Measurements from ENCODE around the gene TFEB. TPM values are rescaled to one million over a fixed set of nuclear protein-coding genes. Genes with fewer than 3 reads are reported as not detected.

TFEB gene
- total RNA-seq, 1 experiment from 2014 or later = 4.4 TPM

DNA sequence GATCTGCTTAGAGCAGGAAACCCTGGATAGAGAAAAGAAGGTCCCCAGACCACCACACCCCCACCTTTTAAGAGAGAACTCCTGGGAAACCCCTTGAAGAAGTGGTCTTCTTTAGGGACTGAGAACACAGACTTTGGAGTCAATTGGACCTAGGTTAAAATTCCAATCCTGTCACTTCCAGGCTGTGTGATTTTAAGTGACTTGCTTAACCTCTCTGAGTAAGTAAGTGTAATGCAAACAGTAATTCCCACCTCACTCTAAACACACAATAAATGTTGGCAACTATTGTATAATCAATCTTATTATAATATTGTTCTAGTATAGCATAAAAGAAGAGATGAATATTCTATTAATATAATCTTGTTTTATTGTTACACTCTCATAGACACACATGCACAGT lies 3.3 kb downstream of the TFEB start:
- H3K27me3 ChIP-seq = no peaks in the 10 kb centered on the region
- H3K9me3 ChIP-seq = no peaks in the 10 kb centered on the region
- no peaks in the 10 kb centered on the region for H3K36me3 ChIP-seq
- no peak overlapping the region for H3K4me3 ChIP-seq
- DNase-seq = no peak

DNA sequence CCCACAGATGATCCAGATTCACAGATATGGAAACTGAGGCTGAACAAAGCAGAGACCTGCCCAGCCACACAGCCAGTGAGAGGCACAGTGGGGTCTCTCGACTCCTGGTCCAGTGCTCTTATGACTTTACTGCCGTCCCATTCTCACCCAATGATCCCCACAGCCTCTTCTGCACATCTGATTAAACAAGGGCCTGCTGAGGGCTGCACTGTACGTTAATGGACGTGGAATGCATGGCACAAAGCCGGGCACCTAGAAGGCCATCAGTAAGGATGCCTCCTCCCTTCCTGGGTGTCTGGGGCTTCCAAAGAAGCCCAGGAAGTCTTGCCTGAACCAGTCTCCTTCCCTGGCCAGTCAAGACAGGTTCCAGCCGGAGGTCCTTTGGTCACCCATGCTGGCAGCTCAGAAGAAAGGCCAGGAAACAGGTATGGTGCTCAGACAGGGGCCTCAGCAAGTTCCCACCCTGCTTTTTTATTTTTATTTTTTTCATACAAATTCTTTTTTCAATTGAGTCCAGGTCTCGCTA lies 3.8 kb downstream of the TFEB start:
- no peak for DNase-seq
- Histone ChIP-seq H3K27me3 (no peaks in the 10 kb centered on the region), H3K4me3 (no peak overlapping the region), H3K36me3 (no peaks in the 10 kb centered on the region), H3K9me3 (no peaks in the 10 kb centered on the region)

DNA sequence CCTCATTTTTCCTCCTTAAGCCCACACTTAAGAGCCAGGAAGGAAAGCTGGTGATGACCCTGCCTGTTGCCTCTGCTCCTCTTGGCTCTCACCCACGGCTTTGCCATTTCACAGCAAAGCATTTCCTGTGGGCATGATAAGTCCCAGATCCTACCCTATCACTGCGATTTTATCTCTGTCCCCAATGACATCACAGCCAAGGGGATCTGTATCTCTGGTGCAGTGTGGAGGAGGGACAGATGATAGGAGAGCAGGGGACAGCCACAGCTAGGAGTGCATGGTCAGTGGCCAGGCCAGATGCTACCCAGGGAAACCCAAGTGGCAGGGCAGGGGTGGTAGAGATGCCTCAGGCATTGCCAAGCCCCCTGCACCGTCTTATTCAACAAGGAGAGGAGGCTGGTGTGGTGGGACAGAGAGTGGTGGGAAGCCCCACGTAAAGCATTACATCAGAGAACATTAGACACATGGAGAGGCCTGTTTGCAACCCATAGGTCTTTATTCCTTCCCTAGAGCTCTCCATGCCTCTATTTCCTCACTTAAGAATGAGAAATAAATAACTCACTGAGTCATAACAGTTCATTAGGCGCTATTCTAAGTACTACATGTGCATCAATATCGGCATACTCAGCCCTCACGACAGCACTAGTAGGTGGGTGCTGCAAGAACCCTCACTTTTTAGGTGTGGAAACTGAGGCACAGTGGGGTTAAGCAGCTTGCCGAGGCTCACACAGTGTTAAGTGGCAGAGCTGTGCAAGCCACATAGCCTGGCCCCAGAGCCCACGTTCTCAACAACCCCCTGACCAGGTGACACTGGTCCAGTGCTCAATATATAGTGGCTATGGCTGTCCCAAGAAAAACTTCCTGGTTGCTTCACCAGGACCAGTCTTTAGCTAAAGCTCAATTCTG lies 4.6 kb downstream of the TFEB start:
- no peak for DNase-seq
- no peaks in the 10 kb centered on the region for H3K27me3 ChIP-seq
- no peaks in the 10 kb centered on the region for H3K36me3 ChIP-seq
- no peaks in the 10 kb centered on the region for H3K9me3 ChIP-seq
- no peak overlapping the region for H3K4me3 ChIP-seq

DNA sequence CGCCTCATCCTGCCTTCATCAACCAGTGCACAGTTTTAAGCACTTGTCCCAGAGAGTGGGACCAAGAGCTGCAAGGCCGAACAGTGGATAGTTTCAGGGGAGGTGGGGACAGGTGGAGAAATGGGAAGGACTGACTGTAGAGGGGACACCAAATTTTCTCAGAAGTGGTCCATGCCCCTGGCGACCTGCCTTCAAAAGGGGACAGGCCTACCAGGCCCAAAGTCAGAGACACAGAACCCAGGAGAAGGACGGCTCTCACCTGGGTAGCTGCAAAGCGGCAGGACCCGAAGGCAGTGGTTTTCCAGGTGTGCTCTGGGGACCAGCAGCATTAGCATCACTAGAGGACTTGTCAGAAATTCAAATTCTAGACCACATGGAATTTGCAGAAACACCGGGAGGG lies 5.8 kb downstream of the TFEB start:
- no peaks in the 10 kb centered on the region for H3K36me3 ChIP-seq
- no peak for DNase-seq
- no peaks in the 10 kb centered on the region for H3K27me3 ChIP-seq
- H3K9me3 ChIP-seq = no peaks in the 10 kb centered on the region
- no peak overlapping the region for H3K4me3 ChIP-seq

DNA sequence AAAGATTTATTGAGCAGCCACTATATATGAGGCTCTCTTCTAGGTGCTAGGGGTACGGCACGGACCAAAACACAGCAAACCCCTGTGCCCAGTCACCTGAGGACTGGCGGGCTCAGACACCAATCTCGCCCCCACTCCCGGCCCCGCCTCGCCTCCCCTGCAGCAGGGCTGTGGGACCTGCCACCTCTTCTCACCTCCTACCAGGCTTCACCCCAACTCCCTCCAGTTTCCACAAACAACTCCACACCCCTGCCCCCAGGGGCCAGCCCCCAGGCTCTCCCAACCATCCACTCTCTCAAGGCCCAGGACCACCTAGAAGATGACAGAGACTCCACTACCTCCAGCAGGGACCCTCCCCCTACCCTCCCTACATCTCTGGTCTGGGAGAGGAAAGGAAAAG lies 6.5 kb downstream of the TFEB start:
- Histone ChIP-seq H3K4me3 (no peak overlapping the region), H3K9me3 (no peaks in the 10 kb centered on the region), H3K36me3 (no peaks in the 10 kb centered on the region), H3K27me3 (no peaks in the 10 kb centered on the region)
- DNase-seq = no peak

DNA sequence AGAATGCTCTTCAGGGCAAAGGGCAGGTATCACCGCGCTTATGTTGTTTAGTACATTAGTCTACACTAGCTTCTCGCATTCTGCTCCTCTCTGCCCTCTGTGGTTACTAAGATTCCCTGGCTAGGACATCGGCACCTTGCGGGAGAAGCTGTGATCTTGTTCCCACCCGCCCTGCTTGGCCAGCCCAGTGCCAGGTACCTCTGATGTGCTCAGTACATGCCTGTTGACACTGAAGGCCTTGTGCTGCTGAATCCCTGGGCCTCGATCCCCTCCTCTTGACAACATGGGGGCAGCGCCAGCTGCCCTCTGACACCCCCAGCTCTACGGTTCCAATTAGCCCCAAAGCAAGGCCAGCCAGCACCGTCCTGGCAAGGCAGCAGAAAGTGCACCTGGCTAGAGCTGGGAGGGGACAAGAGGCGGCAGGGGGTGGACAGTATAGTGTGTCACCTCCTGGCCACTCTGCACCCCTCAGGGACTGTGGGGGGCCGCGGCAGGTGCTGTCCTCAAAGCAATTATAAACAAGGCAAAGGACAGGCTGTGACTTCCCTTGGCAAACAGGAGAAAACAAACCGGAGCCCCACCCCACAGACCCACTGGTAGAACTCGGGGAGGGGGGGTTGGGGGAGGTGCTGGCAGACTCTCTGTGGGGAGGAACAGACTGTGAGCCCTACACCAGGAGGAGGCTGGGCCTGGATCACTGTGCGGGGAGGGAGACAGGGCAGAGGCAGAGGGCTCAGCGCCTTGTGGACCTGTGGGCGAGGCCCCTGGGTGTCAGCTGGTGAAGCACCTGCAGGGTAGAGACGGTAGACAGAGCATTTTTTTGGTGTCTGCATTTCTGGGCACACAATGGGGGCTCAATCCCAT lies 7.1 kb downstream of the TFEB start:
- Histone ChIP-seq H3K36me3 (no peaks in the 10 kb centered on the region), H3K27me3 (no peaks in the 10 kb centered on the region), H3K4me3 (no peak overlapping the region), H3K9me3 (no peaks in the 10 kb centered on the region)
- no peak for DNase-seq

DNA sequence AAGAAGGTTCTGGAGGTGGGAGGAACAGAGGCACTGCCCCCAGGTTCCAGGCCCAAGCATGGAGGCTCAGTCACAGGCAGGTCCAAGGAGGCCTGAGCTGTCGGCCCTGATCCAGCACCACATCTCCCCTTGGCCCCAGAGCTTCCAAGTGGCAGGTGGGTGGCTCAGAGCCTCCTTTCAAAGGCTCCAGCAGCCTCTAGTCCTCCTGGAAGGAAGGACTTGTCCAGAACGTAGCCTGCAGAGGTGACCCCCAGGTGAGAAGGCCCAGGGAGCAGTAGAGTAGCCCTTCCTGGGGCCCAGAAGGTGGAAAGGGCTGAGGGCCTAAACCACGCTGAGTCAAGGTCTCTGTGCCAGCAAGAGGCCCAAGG lies 7.7 kb downstream of the TFEB start:
- Histone ChIP-seq H3K27me3 (no peaks in the 10 kb centered on the region), H3K4me3 (no peak overlapping the region), H3K9me3 (no peaks in the 10 kb centered on the region), H3K36me3 (no peaks in the 10 kb centered on the region)
- DNase-seq = no peak

DNA sequence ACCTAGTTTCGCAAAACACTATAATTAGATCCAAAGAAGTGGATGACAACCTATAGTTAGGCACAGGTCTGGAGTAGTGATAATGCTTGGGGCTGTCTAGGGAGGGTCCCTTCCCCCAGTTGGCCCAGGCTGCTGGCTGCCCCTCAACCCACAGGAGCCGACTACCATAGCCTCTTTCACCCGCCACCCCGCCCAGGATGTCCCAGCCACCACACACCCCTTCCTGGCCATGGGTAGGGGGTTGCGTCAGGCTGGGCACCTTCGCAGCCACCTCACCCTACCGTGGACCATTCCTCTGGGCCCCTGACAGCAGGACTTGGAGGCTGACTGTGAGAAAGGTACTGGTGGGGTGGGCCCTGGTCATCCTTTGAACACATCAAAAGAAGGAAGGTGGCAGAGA lies 8.5 kb downstream of the TFEB start:
- H3K27me3 ChIP-seq = no peaks in the 10 kb centered on the region
- no peaks in the 10 kb centered on the region for H3K36me3 ChIP-seq
- no peak for DNase-seq
- H3K9me3 ChIP-seq = no peaks in the 10 kb centered on the region
- no peak overlapping the region for H3K4me3 ChIP-seq

DNA sequence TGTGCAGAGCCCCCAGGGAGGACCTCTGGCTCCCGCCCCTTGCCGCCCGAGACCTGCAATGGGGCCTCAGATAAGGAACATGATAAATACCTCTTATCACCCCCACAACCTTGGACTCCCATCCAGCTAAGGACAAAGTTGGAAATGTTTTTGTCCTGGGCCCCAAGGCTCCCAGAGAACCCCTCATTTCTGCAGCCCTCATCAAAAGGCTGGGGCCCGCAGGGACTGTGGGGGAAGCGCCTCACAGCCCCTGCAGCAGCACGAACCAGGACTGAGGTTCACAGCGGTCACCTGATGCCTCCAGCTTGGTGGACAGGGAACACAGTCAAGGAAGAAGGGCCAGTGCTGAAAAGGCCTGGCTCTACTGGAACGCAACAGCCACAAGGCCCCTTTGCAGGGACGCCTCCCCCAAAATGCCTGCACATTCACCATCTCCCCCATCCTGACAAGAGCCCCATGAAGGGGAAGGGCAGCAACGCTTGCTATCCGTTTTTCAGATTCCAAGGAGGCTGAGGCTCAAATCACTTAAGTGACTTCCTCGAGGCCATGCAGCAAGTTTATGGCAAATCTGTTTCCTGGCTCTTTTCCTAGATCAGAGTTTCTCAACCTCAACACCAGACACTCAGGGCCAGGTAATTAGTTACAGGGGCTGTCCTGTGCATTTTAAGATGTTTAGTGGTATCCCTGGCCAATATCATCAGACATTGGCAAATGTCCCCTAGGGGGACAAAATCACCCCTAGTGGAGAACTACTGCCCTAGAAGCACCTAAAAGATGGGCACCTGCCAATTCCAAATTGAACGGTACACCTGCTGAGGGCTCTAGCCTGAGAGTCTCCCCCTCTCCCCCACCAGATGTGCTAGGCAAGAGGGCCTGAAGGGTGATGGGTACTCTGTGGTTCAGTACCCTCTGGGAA lies 10.6 kb downstream of the TFEB start:
- Histone ChIP-seq H3K9me3 (no peaks in the 10 kb centered on the region), H3K4me3 (no peak overlapping the region), H3K27me3 (no peaks in the 10 kb centered on the region), H3K36me3 (no peaks in the 10 kb centered on the region)
- no peak for DNase-seq

DNA sequence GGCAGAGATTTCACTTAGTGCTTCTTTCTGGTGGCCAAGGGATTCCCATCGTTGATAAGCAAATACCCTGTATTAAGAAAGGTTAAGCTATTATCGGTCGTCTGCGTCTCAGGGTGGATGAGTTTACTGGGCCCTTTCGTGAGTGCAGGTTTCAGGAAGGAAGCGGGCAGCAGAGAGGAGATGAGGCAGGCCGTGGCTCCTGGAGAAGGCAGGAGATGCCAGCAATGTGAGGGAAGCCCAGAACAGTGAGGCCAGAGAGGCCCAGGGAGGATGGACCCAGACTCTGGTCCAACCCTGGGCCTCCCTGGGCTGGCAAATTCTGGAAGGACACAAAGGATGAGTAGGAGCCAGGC lies 11.2 kb downstream of the TFEB start:
- DNase-seq = no peak

DNA sequence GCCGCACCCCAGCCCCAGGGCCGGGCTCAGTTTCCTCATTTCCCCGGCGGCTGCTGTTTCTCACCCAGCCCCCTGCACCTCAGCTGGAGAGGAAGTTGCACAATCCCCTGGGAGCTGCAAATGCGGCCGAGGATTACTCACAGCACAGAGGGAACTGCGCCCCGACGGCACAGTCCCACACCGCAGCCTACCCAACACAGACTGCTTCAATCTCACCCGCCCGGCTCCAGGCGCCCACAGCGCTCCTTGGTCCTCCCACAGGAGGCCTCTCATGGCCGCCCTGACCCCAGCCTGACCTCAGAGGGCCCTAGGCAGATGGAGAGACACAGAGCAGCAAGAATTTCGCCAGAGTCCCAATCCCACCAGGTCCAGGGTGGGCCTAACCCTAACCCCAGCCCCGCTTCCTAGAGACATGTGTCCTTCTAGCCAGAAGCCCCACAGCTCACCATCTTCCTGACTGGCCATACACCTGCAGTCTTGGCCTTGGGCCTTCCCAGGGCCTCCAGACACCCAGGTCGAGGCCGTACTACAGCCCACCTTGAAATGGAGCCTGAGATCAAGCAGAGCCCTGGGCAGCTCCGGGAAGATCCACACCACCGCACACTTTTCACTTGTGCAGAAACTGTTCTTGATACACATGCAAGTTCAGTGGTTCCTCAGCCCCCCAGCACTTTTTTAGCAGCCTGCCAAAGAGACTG lies 11.7 kb downstream of the TFEB start:
- H3K4me3 ChIP-seq = no peak overlapping the region
- H3K36me3 ChIP-seq = no peaks in the 10 kb centered on the region
- H3K9me3 ChIP-seq = no peaks in the 10 kb centered on the region
- DNase-seq = peak; percentile 43
- H3K27me3 ChIP-seq = no peaks in the 10 kb centered on the region

More for the DNA sequence above, 11.2 kb downstream of the TFEB start:
- Histone ChIP-seq H3K9me3 (no peaks in the 10 kb centered on the region), H3K4me3 (no peak overlapping the region), H3K36me3 (no peaks in the 10 kb centered on the region), H3K27me3 (no peaks in the 10 kb centered on the region)

DNA sequence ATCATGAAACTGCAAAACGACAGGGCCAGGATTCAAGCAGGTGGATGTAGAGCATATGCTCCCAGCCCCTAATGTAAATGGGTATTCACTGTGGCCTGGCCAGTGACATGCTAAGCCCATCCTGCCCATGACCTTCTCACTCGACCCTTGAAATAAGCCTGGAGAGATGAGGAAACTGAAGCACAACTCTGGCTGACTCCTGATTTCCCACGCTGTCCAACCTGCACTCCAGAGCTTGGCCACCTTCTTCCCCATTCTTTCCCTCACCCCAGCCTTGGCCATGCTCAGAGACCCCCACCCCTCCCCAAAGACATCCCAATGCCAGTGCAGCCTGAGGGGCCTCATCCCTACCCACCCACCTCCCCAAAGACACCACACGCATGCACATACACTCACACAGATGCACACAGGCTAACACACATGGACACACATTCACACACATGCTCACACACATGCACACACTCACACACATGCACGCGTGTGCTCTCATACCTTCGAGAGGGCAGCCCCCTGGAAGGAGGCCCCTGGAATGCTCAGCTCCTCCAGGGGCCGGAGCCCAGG lies 12.4 kb downstream of the TFEB start:
- DNase-seq = no peak
- Histone ChIP-seq H3K36me3 (no peaks in the 10 kb centered on the region), H3K9me3 (no peaks in the 10 kb centered on the region), H3K4me3 (no peak overlapping the region), H3K27me3 (no peaks in the 10 kb centered on the region)

DNA sequence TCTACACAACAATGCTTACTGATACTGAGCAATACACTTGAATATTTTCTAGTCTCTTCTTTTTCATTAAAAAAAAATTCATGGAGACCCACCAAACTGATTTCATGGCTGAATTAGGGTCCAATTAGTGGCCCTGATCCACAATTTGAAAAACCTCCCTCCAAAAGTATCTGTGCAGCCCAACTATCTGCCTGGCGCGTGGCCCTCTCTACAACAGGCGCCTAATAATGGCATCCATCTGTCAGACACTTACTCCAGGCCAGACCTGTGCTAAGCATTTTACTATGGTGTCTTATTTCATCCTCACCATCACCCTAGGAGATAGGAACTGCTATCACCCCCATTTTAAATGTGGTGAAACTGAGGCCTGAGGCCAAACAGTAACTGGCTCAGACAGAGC lies 14.0 kb downstream of the TFEB start:
- Histone ChIP-seq H3K4me3 (no peak overlapping the region), H3K36me3 (no peaks in the 10 kb centered on the region), H3K27me3 (no peaks in the 10 kb centered on the region), H3K9me3 (no peaks in the 10 kb centered on the region)
- DNase-seq = no peak

DNA sequence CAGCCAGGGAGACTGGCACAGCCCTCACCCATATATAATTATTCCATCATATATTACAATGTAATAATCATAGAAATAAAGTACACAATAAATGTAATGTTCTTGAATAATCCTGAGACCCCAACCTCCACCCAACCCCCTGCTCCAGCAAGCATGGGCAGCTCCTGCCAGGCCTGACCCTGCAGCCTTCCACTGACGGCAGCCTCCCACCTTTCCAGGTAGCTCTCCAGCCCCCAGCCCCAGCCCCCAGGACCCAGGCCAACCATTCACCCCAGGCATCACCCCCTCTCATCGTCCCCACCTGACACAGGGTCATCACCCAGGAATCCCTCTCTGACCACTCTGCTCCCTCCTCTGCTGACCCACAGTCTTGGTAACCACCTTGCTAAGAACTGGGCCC lies 14.6 kb downstream of the TFEB start:
- Histone ChIP-seq H3K9me3 (no peaks in the 10 kb centered on the region), H3K27me3 (no peaks in the 10 kb centered on the region)

DNA sequence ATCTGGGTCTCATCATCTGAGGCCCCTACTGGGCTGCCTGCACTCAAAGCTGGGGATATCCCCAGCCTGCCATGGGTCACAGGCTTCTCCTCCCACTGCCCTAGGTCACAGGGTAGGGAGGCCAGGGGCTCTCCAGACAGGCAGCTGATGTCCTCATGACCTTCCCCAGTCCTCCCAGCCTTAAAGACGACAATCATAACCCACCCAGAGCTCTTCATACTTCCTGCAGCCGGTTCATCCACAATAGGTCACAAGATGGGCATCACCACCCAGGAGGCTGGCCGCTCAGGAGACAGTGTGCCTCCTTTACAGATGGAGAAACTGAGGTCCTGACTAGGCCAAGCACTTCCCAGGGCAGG lies 15.2 kb downstream of the TFEB start:
- no peaks in the 10 kb centered on the region for H3K9me3 ChIP-seq
- no peaks in the 10 kb centered on the region for H3K27me3 ChIP-seq
- DNase-seq = no peak
- no peaks in the 10 kb centered on the region for H3K36me3 ChIP-seq
- no peak overlapping the region for H3K4me3 ChIP-seq

More for the DNA sequence above, 14.6 kb downstream of the TFEB start:
- H3K36me3 ChIP-seq = no peaks in the 10 kb centered on the region
- no peak for DNase-seq
- H3K4me3 ChIP-seq = no peak overlapping the region

Measured in MG63 (cell line).